Endothelial cell of umbilical vein (primary cell): ENCODE measurements around the gene NGFR. TPM values are rescaled to one million over a fixed set of nuclear protein-coding genes. Genes with fewer than 3 reads are reported as not detected.
A peak's percentile ranks its signal among the peaks of the same experiment; 100 is the strongest.

Source experiments
- BruUV-seq: library from RNA; stranded (reverse); fragments of 400-500 nt; replicated peaks from 2 replicates; lab custom pipeline; 2021; lab: Mats Ljungman, UMichigan
- CTCF ChIA-PET: fragments of 300-600, 350-600 bp; sonication (Branson Sonifier 250); formaldehyde crosslinking; loops from one replicate; lab custom pipeline; 2021; ENCODE audit warnings: antibody characterized with exemption, inconsistent platforms; lab: Charles Lee
- POLR2A ChIA-PET: fragments of 300-600, 350-600 bp; sonication (Branson Sonifier 250); formaldehyde crosslinking; loops from one replicate; lab custom pipeline; 2021; ENCODE audit warnings: antibody characterized with exemption, inconsistent platforms; lab: Charles Lee
- DNase-seq: peaks from one replicate; pipeline ENCODE4 v3.0.0-alpha.2; 2011; ENCODE audit warnings: low read depth, low spot score
- FAIRE-seq: peaks from 2 replicates; lab custom pipeline; 2011; peaks lifted over from hg19 to GRCh38; lab: Jason Lieb, UNC
- H2AFZ ChIP-seq: 2 replicates; pipeline ENCODE4 v1.6.0; 2012; ENCODE audit warnings: low read depth, low read length, control low read depth, inconsistent platforms
- H3K27ac ChIP-seq: 2 replicates; pipeline ENCODE4 v1.5.1; 2011; ENCODE audit warnings: low read depth, mild to moderate bottlenecking, control low read depth, low read length, moderate library complexity; ENCODE audit not compliant: insufficient read depth
- H3K27me3 ChIP-seq, 2 experiments: 2 replicates each; pipeline versions ENCODE4 v1.6.0 to v1.6.1; 2011; ENCODE audit warnings: low read length in 2 of 2, mixed read lengths in 1 of 2; ENCODE audit not compliant: control insufficient read depth in 2 of 2, insufficient read depth in 2 of 2
- H3K36me3 ChIP-seq, 2 experiments: 2 replicates in 1 of 2; 3 replicates in 1 of 2; pipeline ENCODE4 v1.5.1; 2011; ENCODE audit warnings: low read length in 2 of 2, mild to moderate bottlenecking in 1 of 2, moderate library complexity in 1 of 2; ENCODE audit not compliant: control insufficient read depth in 2 of 2, insufficient read depth in 2 of 2; ENCODE audit errors: extremely low read depth in 1 of 2
- H3K4me1 ChIP-seq: 3 replicates; pipeline ENCODE4 v1.5.1; 2011; ENCODE audit warnings: mild to moderate bottlenecking, low read length; ENCODE audit not compliant: control insufficient read depth, insufficient read depth; ENCODE audit errors: extremely low read depth
- H3K4me2 ChIP-seq: 2 replicates; pipeline ENCODE4 v1.6.1; 2011; ENCODE audit warnings: low read length, control low read depth, mixed read lengths; ENCODE audit not compliant: insufficient read depth
- H3K4me3 ChIP-seq, 3 experiments: fragments of 200-600 bp in 1 of 3; sonication (generic), shearing (Covaris generic) in 1 of 3; replicated peaks in 1 of 3; 2 replicates each; pipeline ENCODE4 v1.5.1; 2011 to 2016; ENCODE audit warnings: control low read depth in 3 of 3, low read length in 3 of 3, mild to moderate bottlenecking in 2 of 3, inconsistent platforms in 1 of 3, low read depth in 1 of 3, moderate library complexity in 1 of 3; ENCODE audit not compliant: insufficient read depth in 1 of 3
- H3K79me2 ChIP-seq: 2 replicates; pipeline ENCODE4 v1.6.0; 2012; ENCODE audit warnings: low read length, inconsistent platforms; ENCODE audit not compliant: control insufficient read depth, insufficient read depth
- H3K9ac ChIP-seq: replicated peaks from 2 replicates; pipeline ENCODE3; 2011; ENCODE audit warnings: low read length, control low read depth; ENCODE audit not compliant: insufficient read depth; ENCODE audit errors: extremely low read depth
- H3K9me1 ChIP-seq: replicated peaks from 3 replicates; pipeline ENCODE4 v1.6.0; 2011; ENCODE audit warnings: mild to moderate bottlenecking, low read length; ENCODE audit not compliant: control insufficient read depth, insufficient read depth; ENCODE audit errors: extremely low read depth
- H3K9me3 ChIP-seq: replicated peaks from 2 replicates; pipeline ENCODE4 v1.5.1; 2012; ENCODE audit warnings: low read length, inconsistent platforms; ENCODE audit not compliant: control insufficient read depth, insufficient read depth
- H4K20me1 ChIP-seq: replicated peaks from 2 replicates; pipeline ENCODE3; 2011; ENCODE audit warnings: mild to moderate bottlenecking, low read length; ENCODE audit not compliant: control insufficient read depth, insufficient read depth; ENCODE audit errors: extremely low read depth
- POLR2AphosphoS5 ChIP-seq: IDR thresholded peaks from 2 replicates; pipeline ENCODE4 v1.6.1; 2012; ENCODE audit warnings: low read depth, mild to moderate bottlenecking, control low read depth, low read length, moderate library complexity; ENCODE audit not compliant: insufficient read depth
- dilution Hi-C: fragments of 300-500 bp; cut with MboI; formaldehyde crosslinking; loops from one replicate; pipeline ENCODE4 v1.15.0; 2019; ENCODE audit warnings: low sequenced_read_pairs; ENCODE audit not compliant: extremely low pct_ligation_motif_present
- intact Hi-C: fragments of 100-400 bp; cut with micrococcal nuclease; formaldehyde crosslinking; loops from one replicate; pipeline ENCODE4 v1.10.0; 2022
- microRNA-seq: library from miRNA; unstranded; fragments of <30 nt; microRNA quantifications from one replicate; pipeline ENCODE4 v1.2.0, GENCODE V29; 2021; ENCODE audit warnings: borderline number of aligned reads, borderline replicate concordance
- polyA plus RNA-seq, 4 experiments: library from polyadenylated mRNA; depleted of rRNA in 3 of 4; stranded (reverse) in 3 of 4; unstranded in 1 of 4; fragments of >200 nt; gene quantifications; 2 replicates each; pipeline versions ENCODE4 v1.2.1 to v1.2.3, GENCODE V29; 2011 to 2012; ENCODE audit warnings: missing spikeins in 1 of 4
- small RNA-seq: library from RNA; depleted of rRNA; stranded (forward); fragments of <200 nt; gene quantifications from one replicate; pipeline ENCODE3, GENCODE V24; 2012; ENCODE audit warnings: low replicate concordance, low read depth; ENCODE audit not compliant: insufficient read depth, insufficient read length
- total RNA-seq: library from RNA; stranded (reverse); gene quantifications from 2 replicates; pipeline ENCODE4 v1.2.3, GENCODE V29; 2021
- TF ChIP-seq, protein P1 (sequence below), 2 donors: IDR thresholded peaks; 1 replicate in 1 of 2; 2 replicates in 1 of 2; pipeline ENCODE4 v1.5.1; 2011; ENCODE audit warnings: low read length in 2 of 2, mild to moderate bottlenecking in 2 of 2, moderate library complexity in 2 of 2, control low read depth in 1 of 2, inconsistent platforms in 1 of 2, low read depth in 1 of 2; ENCODE audit not compliant: insufficient read depth in 1 of 2; ENCODE audit errors: extremely low read depth in 1 of 2

The NGFR gene
- total and polyA plus RNA-seq, 2 donors (not counting 3 experiments of a cell fraction or from before 2014, with no cell fraction given), result not detected

DNA sequence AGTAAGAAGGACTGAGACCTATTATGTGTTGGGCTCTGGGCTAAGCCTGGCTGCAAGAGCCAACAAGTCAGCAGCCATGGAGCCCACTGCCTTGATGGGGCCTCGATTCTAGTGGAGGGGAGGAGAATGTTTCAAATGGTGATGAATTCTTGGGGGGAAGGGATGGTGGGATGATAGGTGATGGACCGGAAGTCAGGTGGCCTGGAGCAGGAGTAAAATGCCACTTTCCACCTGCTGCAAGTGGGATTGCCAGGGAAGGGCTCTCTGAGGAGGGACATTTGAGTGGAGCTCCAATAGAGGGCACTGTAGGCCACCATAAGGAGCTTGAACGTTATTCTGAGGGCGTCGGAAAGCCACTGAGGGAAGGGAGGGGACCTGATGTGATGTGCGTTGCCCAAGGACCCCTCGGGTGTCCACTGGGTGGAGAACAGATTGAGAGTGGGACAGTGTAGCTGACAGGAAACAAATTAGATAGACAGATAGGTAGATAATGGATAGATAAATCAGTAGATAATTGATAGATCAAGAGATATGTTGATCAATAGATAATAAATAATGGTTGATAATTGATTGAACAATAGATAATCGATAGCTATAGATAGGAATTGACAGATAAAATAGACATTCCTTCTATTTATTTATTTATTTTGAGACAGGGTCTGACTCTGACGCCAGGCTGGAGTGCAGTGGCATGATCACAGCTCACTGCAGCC lies 62.4 kb downstream of the NGFR start:
- no peak for TF ChIP-seq POLR2AphosphoS5
- TF ChIP-seq, protein P1, sequence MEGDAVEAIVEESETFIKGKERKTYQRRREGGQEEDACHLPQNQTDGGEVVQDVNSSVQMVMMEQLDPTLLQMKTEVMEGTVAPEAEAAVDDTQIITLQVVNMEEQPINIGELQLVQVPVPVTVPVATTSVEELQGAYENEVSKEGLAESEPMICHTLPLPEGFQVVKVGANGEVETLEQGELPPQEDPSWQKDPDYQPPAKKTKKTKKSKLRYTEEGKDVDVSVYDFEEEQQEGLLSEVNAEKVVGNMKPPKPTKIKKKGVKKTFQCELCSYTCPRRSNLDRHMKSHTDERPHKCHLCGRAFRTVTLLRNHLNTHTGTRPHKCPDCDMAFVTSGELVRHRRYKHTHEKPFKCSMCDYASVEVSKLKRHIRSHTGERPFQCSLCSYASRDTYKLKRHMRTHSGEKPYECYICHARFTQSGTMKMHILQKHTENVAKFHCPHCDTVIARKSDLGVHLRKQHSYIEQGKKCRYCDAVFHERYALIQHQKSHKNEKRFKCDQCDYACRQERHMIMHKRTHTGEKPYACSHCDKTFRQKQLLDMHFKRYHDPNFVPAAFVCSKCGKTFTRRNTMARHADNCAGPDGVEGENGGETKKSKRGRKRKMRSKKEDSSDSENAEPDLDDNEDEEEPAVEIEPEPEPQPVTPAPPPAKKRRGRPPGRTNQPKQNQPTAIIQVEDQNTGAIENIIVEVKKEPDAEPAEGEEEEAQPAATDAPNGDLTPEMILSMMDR (IDR thresholded peaks at IDR 0.05; ENCODE audit: extremely low read depth in 1 of 2, insufficient read depth in 1 of 2, low read depth in 1 of 2, low read length in 2 of 2), result peak; percentile 64 to 74
- dilution Hi-C loops, result no loop called here
- H3K4me2 ChIP-seq, result no peak overlapping the region
- ChIA-PET CTCF (interaction anchor here (0.7 to 4.2 kb wide), 52 partner anchors 8 to 530 kb away, joined by 3 to 188 read pairs (median 5); partner anchors contain the start of genes KAT7, NXPH3, PHB1 and SLC35B1), POLR2A (no interaction called here)
- H3K4me1 ChIP-seq, result peaks cover 2% of the 10 kb centered on the region
- BruUV-seq, result no TSS peak
- H3K27ac ChIP-seq, result no peak overlapping the region
- H3K4me3 ChIP-seq, result no peak overlapping the region
- H3K79me2 ChIP-seq, result no peaks in the 10 kb centered on the region
- H4K20me1 ChIP-seq, result no peaks in the 10 kb centered on the region
- no peak overlapping the region for H2AFZ ChIP-seq
- no peak overlapping the region for H3K9ac ChIP-seq
- H3K9me3 ChIP-seq, result no peaks in the 10 kb centered on the region
- DNase-seq (peak; percentile 50), FAIRE-seq (peak; percentile 80)
- no peaks in the 10 kb centered on the region for H3K9me1 ChIP-seq
- no peaks in the 10 kb centered on the region for H3K27me3 ChIP-seq
- intact Hi-C loops, result no loop called here
- H3K36me3 ChIP-seq, result no peaks in the 10 kb centered on the region

Small RNA genes within 50 kb of the gene (microRNA-seq; reads per million reads assigned to microRNA genes)
- not detected for gene MIR6165

Small RNA genes within 50 kb of the gene (small RNA-seq; reads per million reads assigned to genes)
- not detected for gene MIR6165

Other genes starting within 250 kb of the NGFR start
- 18.2 and 18.6 TPM in 2 replicates for gene ZNF652, start 133.0 kb upstream of the NGFR start, total RNA-seq
- gene ZNF652, start 133.0 kb upstream of the NGFR start, polyA plus RNA-seq, result 6.1 and 6.2 TPM in 2 replicates
- 222 and 231 TPM in 2 replicates for gene PHB1, start 80.4 kb upstream of the NGFR start, total RNA-seq
- 287 and 391 TPM in 2 replicates for gene PHB1, start 80.4 kb upstream of the NGFR start, polyA plus RNA-seq
- gene NXPH3, start 80.6 kb downstream of the NGFR start, total RNA-seq, result 2.0 and 2.1 TPM in 2 replicates
- gene NXPH3, start 80.6 kb downstream of the NGFR start, polyA plus RNA-seq, result 1.7 and 2.1 TPM in 2 replicates
- 61.0 and 61.9 TPM in 2 replicates for gene SPOP, start 182.8 kb downstream of the NGFR start, total RNA-seq
- gene SPOP, start 182.8 kb downstream of the NGFR start, polyA plus RNA-seq, result 46.9 and 55.5 TPM in 2 replicates
- 87.0 and 96.7 TPM in 2 replicates for gene SLC35B1, start 212.7 kb downstream of the NGFR start, total RNA-seq
- 138 and 142 TPM in 2 replicates for gene SLC35B1, start 212.7 kb downstream of the NGFR start, polyA plus RNA-seq